Stimulated activated CD4-positive, alpha-beta T cell treated with anti-CD3 and anti-CD28 coated beads, TNF-alpha, amount 100 ng/mL, for 24 hours (primary cell): ENCODE results near the gene SYMPK.

Experiments used
- DNase-seq, 3 experiments: peaks; one replicate each; pipeline ENCODE4 v3.0.0-alpha.2; 2020; ENCODE audit warnings: low read depth in 3 of 3

The SYMPK gene

DNA sequence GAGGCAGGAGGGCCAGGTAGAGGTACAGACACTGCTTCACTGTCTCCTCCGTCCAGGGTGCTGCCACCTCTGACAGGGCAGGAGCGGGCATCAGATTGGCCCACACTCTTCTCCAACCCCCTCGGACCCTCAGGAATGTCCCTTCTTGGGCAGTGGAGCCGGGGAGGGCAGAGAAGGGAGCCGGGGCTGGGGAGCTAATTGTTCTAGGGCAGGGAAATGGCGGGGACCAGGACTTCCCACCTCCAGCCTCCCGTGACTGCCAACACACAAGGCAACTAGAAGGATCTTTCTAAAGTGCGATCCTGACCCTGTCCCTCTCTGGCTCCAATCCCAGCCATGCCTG, 37.7 kb downstream of the SYMPK start:
- DNase-seq: no peak

DNA sequence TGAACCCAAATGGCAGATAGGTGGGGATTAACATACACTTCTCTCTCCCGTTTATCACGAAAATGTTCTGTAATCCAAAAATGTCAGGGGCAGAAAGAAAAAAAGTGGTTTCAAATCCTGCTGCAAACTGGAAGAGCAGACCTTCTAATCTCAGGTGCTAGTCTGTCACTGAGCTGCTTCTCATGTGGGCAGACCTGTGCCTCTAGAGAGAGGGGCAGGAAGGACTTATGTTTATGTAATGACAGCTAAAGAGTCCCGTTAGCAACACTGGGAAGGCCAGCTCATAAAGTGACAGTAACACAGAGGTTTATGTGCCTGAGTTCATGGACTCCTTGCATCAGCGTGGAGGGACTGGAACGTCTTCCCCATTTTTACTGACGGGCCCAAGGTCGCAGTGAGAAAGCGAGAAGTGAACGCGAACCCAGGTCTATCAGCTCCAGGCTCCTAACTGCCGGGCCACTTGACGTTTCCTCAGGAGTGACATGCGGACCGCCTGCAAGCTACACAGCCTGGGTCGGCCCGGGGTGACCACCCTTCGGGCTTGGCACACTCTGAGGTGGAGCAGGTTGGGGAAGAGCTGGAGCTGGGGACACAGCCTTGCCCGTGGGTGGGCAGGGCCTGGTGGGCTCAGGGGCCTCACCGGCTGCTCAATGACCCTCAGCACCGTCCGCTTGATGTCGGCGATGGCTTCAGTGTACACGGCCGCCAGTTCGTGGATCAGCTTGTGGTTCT, 38.2 kb downstream of the SYMPK start:
- DNase-seq: no peak

DNA sequence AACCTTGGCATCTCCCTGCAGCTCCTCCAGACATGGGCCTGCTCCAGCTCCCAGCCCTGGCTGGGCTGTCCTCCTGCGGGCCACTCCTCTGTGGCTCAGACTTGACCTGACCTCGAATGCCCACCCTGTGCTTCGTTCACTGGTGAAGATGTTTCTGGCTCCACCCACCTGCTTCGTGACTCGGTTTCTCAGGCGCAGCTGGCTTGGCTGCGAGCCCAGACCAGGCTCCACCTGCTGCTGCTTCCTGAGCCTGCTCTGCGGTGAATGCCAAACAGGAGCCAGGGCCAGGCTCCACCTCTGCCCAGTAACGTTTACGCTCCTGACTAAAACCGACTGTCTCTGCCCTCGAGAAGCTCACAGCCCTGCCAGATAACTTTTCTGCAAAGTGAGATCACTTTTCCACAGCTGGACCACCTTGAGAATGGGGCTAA, 38.9 kb downstream of the SYMPK start:
- DNase-seq: no peak

DNA sequence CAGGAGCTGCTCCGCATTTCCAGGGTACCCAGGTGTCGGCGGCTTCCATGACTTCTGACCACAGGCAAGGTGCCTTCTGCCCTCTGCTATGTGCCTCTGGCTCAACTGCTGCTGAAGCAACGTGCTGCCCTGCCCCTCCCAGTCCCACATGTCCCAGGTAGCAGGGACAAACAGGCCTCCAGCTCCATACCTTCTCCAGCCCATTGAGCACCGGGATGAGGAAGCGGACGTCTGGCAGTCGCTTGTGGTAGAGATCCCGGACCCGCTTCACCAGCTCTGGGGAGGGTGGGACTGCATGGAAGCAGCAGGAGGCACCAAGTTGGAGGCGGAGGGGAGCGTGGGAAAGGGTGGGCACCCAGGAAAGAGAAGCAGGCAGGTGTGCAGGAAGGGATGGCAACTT, 39.8 kb downstream of the SYMPK start:
- no peak for DNase-seq

DNA sequence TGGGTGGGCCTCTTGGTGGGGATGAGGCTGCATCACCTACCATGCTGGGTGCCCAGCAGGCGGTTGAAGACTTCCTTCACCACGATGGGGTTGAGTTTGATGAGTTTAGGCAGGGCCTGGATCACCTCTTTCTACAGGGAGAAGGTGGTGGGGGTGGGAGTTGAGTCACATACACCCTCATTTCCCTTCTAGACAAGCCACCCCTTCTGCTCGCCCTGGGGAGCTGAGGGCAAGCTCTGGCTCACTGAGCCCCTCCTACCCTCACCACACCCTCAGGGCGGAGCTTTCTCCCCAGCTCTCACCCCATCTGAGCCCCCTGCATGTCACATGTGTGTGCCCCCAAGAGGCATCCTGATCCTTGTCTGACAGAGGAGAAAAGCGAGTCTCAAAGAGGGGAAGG, 40.2 kb downstream of the SYMPK start:
- DNase-seq: no peak

DNA sequence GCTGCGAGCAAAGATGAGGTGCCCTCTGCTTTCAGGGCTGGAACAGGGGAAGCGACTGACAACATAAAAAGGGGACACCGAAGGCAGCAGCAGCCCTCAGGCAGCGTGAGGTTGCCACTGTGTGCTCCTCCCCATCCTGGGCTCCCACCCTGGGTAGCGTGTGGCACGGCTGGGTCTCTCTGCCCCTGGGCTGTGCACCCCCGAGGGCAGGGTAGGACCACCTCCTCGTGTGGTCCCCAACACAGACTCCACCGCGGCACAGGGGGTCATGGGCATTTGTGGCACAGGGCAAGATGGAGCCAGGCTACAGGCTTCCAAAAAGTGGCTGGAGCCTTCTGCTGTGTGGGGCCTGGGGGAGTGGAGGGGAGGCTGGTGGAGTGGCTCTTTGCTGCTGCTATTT, 41.4 kb downstream of the SYMPK start:
- DNase-seq: no peak

DNA sequence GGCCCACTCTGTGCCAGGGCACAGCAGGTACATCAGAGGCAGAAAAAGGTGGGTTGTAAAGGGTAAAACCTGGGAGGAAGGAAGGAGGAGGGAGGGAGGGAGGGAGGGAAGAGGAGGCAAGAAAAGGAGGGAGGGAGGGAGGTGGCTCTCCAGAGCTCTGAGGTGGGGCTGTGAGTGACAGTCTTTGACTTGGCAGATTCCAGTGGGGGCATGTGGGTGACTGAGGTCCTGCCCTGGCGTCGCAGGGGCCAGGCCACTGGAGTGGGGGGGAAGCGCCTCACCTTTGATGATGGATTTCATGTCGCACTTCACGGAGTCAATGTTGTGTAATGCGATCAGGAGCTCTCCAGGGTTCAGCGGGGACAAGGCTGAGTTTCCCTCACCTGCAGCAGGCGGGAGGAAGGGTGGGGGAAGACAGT, 41.8 kb downstream of the SYMPK start:
- DNase-seq: no peak

DNA sequence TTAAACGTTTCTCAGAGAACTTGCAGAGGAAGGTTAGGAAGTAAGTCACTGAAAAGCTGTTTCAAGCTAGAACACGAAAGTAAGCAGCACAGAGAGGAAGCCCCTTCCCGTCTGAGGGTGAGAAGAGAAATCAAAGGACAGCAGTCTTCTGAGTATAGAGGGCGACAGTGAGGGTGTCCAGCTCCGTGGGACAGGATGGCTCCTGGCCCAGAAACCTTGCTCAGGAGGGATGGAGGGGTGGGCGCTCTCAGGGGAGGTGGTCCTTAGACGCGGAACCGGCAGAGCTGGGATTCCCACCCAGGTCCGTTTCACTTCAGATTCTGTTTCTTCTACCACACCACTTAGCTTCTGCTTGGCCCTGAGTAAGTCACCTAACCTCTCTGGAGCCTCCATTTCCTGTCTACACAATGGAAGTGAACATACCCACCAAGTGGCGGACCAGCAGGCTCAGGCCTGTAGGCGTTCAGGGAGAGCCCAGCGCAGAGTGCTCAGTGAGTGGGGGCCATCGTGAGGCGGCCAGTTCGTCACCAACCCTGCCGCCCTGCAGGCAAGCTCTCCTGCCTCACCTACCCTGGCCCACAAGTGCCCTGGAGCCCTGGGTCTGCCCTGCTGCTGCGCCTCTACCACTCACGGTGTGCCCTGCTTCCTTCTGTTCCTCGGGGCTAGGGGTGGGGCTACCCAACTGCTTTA, 42.4 kb downstream of the SYMPK start:
- no peak for DNase-seq

DNA sequence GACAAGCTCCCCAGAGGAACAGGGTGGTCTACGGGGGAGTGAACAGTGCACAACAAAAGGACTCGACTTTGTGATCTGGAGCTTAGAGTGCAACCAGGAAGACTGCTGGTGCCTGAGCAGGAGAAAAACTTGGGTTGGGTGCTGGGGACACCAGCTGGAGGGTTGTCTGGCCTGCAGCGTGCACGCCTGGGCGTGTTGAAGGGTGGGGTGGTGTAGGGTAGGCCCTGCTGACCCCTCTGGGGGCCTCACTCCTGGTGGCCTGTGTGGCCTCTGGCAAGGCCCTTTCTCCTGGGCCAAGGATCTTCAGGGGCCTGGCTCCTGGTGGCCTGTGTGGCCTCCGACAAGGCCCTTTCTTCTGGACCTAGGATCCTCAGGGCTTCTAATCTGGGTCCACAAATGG, 43.2 kb downstream of the SYMPK start:
- no peak for DNase-seq

DNA sequence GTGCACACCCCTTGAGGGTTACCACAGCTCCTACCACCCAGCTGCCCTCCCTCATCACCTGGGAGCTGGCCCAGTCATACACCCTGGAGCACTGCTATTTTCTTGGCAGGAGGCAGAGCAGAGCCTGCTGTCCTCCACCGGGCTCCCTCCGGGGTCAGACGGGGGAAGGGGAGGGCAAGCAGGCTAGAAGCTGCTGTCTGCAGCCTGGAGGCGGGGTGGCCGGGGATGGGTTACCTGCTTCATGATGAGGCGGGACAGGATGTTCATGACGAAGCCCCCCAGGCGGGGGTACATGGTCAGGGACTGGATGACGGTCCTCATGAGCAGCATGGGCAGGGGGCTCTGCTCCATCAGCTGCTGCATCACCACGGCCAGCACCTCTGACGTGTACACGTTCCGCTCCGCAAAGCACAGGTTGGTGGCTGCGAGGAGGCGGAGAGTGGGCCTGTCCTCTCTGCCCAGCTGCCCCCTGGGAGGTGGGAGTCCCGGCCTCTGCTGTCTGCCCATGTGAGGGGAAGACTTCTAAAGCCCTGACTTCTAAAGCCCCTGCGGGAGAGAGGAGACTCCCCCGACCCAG, 45.1 kb downstream of the SYMPK start:
- no peak for DNase-seq

DNA sequence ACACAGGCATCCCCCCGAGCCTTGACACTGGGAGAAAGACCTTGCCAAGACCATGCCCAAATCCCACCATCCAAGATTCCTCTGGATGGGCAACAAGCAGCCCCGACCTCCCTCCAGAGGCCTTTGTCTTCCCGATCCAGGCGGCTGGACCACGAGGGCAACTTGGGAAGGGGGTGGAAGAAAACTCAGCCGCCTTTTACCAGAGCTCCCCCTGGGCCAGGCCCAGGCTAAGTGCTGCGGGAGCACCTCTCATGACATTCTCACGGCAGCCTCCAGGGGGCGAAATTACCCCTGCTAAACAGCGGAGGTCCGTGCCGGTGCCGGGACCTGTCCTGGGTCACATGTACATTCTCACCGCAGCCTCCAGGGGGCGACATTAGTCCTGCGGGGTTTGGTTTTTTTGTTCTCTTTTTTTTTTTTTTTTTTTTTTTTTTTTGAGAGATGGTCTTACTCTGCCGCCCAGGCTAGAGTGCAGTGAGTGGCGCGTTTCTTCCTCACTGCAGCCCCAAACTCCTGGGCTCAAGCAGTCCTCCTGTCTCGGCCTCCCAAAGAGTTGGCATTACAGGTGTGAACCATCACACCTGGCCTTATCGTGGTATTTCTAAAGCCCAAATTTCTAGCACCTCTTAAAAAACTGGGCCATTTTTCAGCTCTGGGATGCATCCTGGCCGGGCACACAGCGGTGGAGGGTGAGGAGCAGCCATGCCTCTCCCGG, 45.8 kb downstream of the SYMPK start:
- DNase-seq: peak; percentile 92 to 98 (median 95)

DNA sequence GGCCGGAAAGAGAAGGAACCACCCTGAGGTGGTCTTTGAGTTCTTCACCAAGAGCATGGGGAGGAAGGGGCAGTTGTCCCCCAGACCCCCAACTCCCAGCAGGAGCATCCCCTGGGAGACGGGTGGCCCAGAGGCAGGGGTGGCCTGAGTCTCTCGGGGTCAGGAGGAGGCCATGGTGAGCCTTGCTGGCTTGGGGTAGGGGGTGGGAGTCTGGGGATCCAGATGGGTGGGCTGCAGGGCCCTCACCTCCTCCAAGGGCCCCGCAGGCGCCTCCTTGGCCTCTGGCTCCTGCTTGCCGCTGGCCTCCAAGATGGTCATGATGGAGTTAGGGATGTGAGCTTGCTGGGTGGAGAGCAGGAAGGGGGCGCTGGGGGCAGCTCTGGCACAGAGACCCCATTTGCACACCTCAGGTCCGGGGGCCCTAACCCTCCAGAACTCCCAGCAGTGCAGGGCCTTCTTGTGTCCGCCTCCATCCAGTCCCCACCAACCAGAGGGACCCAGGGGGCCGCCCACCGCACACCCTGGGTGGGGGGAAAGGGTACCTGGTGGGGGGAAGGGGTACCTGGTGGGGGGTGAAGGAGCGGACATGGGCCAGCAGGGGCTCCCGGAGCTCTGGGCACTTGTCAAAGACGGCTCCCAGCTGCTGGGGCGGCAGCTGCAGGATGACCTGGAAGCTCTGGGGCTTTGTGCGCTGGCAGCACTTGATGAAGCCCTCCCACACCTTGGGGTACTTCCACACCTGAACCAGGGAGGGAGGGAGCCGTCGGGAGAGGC, 46.5 kb downstream of the SYMPK start:
- DNase-seq: no peak

DNA sequence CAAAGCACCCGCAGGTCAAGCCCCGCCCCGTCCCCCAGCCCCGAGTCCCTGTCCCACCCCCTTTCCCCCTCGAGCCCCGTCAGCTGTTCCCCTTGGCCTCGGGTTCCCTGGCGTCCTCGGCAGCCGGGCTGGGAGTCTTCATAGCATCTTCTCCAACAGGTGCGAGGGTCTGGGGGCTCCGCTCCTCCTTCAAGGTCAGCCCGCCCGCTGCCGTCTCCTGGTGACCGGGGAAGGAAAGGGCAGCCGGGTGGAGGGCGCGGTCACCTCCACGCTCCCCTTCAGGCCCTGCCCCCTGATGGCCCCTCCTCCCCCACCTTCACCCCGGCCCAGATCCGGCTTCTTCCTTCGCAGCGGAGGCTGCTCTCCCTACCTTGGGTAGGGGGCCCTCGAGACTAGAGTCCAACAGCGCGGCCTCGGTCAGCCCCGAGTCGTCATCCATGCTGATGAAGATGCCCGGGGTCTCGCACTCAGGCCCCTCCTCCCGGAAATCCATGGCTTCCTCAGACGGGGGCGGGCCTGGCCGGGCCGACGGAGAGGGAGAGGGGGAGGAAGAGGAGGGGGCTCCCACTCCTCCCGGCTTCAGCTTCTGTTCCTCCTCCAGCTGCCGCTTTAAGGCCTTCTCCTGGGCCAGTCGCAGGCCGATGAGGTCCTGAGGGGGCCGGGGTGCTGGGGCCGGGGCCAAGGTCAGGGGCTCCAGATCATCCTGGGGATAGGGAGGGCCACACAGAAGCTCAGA, 47.3 kb downstream of the SYMPK start:
- no peak for DNase-seq

DNA sequence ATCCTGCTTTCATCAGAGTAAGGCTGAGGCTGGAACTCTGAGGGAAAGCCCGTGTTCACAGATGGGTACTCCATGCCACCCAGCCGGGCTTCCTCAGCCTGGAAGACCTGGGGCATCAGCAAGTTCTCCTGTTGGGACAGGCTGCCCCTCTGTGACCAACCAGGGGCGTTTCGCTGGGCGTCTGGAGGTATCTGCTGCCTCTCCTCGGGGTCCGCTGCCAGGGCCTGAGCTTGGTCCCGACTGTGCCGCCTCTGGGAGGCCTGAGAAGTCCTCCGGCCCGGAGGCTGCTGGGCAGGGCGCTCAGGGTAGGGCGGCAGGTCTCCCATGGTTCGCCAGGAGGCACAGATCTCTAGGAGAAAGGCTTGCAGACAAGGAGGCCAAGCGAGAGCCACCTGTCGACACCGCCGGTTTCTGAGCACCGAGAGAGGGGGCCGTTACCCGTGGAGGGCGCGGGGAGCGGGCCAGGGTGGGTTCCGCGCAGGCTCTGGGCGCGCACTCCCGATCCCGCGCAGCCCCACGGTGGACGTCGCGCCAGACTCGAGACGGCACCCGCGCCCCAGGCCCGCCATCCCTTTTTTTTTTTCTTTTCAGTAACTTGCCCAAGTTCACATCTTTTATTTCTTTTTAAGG, 48.0 kb downstream of the SYMPK start, which contains the start of gene RSPH6A:
RSPH6A (minus strand) TSS at position 458 of the 630 bp plus-strand sequence; CDS start at position 326, 132 bp downstream.
- no peak for DNase-seq

DNA sequence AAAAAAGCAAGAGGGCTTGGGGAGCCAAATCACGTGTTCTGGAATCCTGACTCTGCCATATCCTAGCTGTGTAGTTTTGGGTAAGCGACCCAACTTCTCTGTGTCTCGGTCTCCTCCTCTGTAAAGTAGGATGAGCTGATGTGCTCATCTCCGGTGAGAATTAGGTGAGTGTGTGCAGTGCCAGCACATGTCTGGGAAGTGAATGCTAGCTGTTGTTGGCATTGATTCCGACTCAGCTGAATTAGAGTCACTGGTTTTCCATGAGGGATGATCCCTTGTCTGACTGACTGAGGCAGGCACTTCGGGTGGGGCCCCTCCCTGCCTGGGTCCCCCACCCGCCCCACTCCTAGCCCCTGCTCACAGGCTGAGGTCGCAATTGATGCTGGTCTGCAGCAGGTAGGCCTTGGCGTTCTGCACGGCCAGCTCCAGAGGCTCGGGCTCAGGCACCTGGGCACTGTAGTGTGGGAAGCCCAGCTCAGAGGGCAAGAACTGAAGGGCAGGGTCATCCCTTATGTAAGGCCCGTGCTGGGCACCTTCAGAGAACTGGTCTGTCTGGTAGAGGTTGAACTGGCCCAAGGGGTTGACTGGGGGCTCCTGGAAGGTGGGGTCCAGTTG, 48.7 kb downstream of the SYMPK start:
- no peak for DNase-seq

DNA sequence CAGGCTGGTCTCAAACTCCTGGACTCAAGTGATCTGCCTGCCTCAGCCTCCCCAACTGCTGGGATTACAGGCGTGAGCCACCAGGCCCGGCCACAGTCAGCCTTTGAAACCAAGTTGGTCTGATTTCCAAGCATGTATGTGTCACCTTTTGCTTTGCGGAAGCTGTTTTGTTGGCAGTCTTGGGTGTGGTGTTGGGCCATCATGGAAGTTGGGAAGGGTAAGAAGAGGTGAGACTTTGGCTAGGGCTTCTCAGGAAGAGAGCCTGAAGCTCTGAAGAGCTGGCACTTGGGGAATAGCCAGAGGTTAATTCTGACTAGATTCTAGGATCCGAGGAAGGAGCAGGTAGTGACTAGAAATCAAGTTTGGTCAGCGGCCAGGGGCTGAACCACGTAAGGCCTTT, 50.6 kb downstream of the SYMPK start:
- DNase-seq: no peak

DNA sequence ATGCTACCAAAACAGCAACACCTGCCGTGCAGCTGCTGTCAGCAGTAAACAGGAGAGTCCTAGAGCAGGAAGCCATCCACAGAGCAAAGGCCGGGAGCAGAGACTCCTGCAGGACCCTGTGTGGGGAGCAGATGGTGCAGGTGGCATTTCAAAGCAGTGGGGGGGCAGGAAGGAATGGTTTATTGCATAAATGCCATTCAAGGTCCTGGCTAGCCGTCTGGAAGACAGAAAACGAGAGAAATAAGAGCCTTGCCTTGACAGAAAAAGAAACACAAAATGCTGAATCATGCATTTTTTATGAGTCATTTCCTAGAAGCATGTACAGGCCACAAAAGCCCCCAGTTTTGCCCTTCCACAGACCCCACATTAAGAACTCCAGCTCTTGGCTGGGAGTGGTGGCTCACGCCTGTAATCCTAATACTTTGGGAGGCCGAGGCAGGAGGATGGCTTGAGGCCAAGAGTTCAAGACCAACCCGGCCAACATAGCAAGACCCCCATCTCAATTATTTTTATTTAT, 53.2 kb downstream of the SYMPK start:
- no peak for DNase-seq

DNA sequence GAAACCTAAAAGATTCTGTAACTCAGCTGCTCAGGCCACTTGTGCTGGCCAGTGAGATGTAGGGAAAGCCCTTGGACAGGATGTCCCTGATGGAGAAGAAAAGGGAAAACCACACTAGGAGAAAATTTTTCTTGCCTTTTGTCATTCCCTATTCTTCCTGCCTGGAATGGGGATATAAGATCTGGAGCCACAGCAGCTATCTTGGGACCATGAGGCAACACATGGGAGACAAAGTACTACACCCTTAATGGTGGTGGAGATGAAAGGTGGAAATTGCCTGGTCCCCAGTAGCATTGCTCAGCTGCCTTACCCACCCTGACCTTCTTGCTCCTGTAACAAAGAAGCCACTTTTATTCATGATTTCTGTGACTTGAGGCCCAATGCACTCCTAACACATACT, 57.2 kb downstream of the SYMPK start:
- no peak for DNase-seq

DNA sequence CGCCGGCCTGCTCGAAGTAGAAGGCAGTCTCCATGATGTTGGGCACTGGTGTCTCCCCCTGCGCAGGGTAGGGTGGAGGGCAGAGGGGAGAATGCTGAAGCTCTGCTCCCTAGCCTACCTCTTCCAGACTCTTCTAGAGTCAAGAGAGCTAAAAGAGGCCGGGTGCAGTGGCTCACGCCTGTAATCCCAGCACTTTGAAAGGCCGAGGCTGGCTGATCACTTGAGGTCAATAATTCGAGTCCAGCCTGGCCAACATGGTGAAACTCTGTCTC, 58.1 kb downstream of the SYMPK start:
- no peak for DNase-seq
